HepG2 (cell line): ENCODE data around the gene FUT6. TPM values are rescaled to one million over a fixed set of nuclear protein-coding genes. Genes with fewer than 3 reads are reported as not detected.
A peak's percentile ranks its signal among the peaks of the same experiment; 100 is the strongest.

ENCODE experiments used
- ATF1 ChIP-seq: IDR thresholded peaks from 2 replicates; pipeline ENCODE4 v1.6.1; 2016; ENCODE audit warnings: mild to moderate bottlenecking, control low read depth
- HOMEZ ChIP-seq: IDR thresholded peaks from 2 replicates; pipeline ENCODE4 v1.6.1; 2016; ENCODE audit warnings: low read depth
- NFYC ChIP-seq: IDR thresholded peaks from 2 replicates; pipeline ENCODE4 v1.6.1; 2016; ENCODE audit warnings: missing genetic modification reagents, missing compliant biosample characterization
- PHB2 ChIP-seq: fragments of 450-650 bp; IDR thresholded peaks from 2 replicates; pipeline ENCODE4 v1.6.1; 2018; ENCODE audit not compliant: partially characterized antibody
- PHF20 ChIP-seq: sonication (generic); formaldehyde crosslinking; IDR thresholded peaks from 2 replicates; pipeline ENCODE4 v1.5.0; 2020; ENCODE audit warnings: mild to moderate bottlenecking, missing genetic modification reagents
- POLR2A ChIP-seq, 2 experiments: IDR thresholded peaks; 2 replicates each; pipeline ENCODE4 v1.6.1; 2011; ENCODE audit warnings: low read depth in 2 of 2, low read length in 2 of 2, mild to moderate bottlenecking in 1 of 2, moderate library complexity in 1 of 2; ENCODE audit not compliant: insufficient read depth in 1 of 2
- ZFP36 ChIP-seq: fragments of 150-350 bp; IDR thresholded peaks from 2 replicates; pipeline ENCODE4 v1.6.1; 2018; ENCODE audit warnings: borderline replicate concordance, low read length, low read depth; ENCODE audit not compliant: partially characterized antibody
- ZNF343 ChIP-seq: sonication (generic); formaldehyde crosslinking; IDR thresholded peaks from 2 replicates; pipeline ENCODE4 v1.4.0; 2020; ENCODE audit warnings: mild to moderate bottlenecking, missing genetic modification reagents
- ZNF382 ChIP-seq: sonication (generic); formaldehyde crosslinking; IDR thresholded peaks from 2 replicates; pipeline ENCODE4 v1.5.0; 2020; ENCODE audit warnings: missing genetic modification reagents, mild to moderate bottlenecking, borderline replicate concordance
- polyA plus RNA-seq, 8 experiments: library from polyadenylated mRNA; depleted of rRNA in 3 of 8; stranded (reverse) in 7 of 8; unstranded in 1 of 8; fragments of >200 nt; fragmentation: Illumina TruSeq in 4 of 8; extraction: Trizol in 4 of 8; gene quantifications; 2 replicates each; pipeline versions ENCODE4 v1.2.1 to v1.2.3, GENCODE V29; 2011 to 2016; ENCODE audit warnings: low read depth in 4 of 8, missing spikeins in 1 of 8, mixed read lengths in 1 of 8; ENCODE audit not compliant: insufficient read depth in 1 of 8
- total RNA-seq, 5 experiments: library from RNA; depleted of rRNA; stranded (reverse); fragments of >200 nt; fragmentation: Illumina TruSeq; extraction: Trizol; gene quantifications; 2 replicates each; pipeline ENCODE4 v1.2.3, GENCODE V29; 2016; ENCODE audit warnings: low read depth in 1 of 5
- TF ChIP-seq, protein P1 (sequence below), 2 experiments: fragments of 450-650 bp in 1 of 2; sonication (generic) in 1 of 2; formaldehyde crosslinking in 1 of 2; IDR thresholded peaks; 2 replicates each; pipeline versions ENCODE4 v1.6.1 to v1.8.0; 2016 to 2022; ENCODE audit warnings: antibody characterized with exemption in 1 of 2, mild to moderate bottlenecking in 1 of 2, missing genetic modification reagents in 1 of 2
- TF ChIP-seq, protein P2 (sequence below): sonication (generic); formaldehyde crosslinking; IDR thresholded peaks from 2 replicates; pipeline ENCODE4 v1.5.0; 2020; ENCODE audit warnings: missing genetic modification reagents, mild to moderate bottlenecking, borderline replicate concordance
- TF ChIP-seq, protein P3 (sequence below): sonication (generic); formaldehyde crosslinking; IDR thresholded peaks from 2 replicates; pipeline ENCODE4 v1.5.0; 2020; ENCODE audit warnings: missing genetic modification reagents
- TF ChIP-seq, protein P4 (sequence below): sonication (generic); IDR thresholded peaks from 2 replicates; pipeline ENCODE4 v1.6.1; 2016; ENCODE audit warnings: low read depth, borderline replicate concordance

The FUT6 gene
- total and polyA plus RNA-seq, 2 of the 13 experiments (the other 11 are each of a cell fraction or from before 2014, with no cell fraction given) = 8.2 to 27.7 TPM

DNA sequence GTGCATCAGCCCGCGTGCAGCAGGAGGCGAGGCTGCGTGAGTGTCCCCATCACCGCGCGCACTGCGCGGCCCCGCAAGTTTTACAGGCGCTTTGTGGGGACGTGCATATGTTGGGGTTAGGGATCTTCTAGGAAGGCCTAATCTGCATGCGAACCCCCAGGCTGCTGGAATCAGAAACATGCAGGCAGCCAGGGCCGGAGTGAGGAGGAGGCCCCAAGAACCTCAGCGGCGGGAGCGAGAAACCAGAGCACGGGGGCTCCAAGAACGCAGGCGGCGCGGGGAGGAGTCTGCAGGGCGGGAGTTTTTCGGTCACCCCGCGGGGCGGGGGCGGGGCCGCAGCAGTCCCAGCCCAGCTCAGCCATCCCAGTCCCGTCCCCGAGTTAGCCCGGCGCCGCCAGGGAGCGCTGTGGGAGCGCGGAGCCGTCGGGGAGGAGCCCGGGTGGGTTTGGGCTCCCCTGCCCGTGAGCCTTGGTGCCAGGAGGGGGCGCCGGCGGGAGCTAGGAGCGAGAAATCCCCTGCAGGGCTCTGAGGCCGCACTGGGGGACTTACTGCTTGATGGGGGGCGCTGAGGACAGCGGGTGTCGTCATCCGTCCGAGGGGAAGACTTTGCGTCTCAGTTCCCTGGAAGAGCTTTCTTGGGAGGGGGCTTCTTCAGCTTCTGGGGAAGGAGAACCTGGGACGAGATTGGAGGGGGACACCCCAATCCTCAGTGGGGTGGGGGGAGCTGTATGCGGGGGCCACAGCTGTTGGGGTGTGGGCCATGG, 35.6 kb downstream of the FUT6 start (continued):
- TF ChIP-seq, protein P1, sequence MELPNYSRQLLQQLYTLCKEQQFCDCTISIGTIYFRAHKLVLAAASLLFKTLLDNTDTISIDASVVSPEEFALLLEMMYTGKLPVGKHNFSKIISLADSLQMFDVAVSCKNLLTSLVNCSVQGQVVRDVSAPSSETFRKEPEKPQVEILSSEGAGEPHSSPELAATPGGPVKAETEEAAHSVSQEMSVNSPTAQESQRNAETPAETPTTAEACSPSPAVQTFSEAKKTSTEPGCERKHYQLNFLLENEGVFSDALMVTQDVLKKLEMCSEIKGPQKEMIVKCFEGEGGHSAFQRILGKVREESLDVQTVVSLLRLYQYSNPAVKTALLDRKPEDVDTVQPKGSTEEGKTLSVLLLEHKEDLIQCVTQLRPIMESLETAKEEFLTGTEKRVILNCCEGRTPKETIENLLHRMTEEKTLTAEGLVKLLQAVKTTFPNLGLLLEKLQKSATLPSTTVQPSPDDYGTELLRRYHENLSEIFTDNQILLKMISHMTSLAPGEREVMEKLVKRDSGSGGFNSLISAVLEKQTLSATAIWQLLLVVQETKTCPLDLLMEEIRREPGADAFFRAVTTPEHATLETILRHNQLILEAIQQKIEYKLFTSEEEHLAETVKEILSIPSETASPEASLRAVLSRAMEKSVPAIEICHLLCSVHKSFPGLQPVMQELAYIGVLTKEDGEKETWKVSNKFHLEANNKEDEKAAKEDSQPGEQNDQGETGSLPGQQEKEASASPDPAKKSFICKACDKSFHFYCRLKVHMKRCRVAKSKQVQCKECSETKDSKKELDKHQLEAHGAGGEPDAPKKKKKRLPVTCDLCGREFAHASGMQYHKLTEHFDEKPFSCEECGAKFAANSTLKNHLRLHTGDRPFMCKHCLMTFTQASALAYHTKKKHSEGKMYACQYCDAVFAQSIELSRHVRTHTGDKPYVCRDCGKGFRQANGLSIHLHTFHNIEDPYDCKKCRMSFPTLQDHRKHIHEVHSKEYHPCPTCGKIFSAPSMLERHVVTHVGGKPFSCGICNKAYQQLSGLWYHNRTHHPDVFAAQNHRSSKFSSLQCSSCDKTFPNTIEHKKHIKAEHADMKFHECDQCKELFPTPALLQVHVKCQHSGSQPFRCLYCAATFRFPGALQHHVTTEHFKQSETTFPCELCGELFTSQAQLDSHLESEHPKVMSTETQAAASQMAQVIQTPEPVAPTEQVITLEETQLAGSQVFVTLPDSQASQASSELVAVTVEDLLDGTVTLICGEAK (IDR thresholded peaks at IDR 0.05) = no peak
- TF ChIP-seq, protein P1 (CRISPR knock-in tag; IDR thresholded peaks at IDR 0.05) = peak; percentile 70
- TF ChIP-seq HOMEZ (CRISPR knock-in tag) (no peak), ZFP36 (no peak), ZNF343 (peak; percentile 42; the same call in 1 of the 2 replicates), PHB2 (no peak), POLR2A (IDR thresholded peaks at IDR 0.05; ENCODE audit: insufficient read depth in 1 of 2, low read depth in 2 of 2, low read length in 2 of 2) (peak in 1 of 2 experiments; percentile 42; a peak in 1 of 4 replicates), PHF20 (no peak; the same call in 1 of the 2 replicates), ZNF382 (CRISPR knock-in tag) (no peak), NFYC (no peak), ATF1 (CRISPR knock-in tag) (no peak)
- TF ChIP-seq, protein P2, sequence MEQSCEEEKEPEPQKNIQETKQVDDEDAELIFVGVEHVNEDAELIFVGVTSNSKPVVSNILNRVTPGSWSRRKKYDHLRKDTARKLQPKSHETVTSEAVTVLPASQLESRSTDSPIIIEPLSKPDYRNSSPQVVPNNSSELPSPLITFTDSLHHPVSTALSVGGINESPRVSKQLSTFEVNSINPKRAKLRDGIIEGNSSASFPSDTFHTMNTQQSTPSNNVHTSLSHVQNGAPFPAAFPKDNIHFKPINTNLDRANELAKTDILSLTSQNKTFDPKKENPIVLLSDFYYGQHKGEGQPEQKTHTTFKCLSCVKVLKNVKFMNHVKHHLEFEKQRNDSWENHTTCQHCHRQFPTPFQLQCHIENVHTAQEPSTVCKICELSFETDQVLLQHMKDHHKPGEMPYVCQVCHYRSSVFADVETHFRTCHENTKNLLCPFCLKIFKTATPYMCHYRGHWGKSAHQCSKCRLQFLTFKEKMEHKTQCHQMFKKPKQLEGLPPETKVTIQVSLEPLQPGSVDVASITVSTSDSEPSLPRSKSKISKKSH = no peak
- TF ChIP-seq, protein P3, sequence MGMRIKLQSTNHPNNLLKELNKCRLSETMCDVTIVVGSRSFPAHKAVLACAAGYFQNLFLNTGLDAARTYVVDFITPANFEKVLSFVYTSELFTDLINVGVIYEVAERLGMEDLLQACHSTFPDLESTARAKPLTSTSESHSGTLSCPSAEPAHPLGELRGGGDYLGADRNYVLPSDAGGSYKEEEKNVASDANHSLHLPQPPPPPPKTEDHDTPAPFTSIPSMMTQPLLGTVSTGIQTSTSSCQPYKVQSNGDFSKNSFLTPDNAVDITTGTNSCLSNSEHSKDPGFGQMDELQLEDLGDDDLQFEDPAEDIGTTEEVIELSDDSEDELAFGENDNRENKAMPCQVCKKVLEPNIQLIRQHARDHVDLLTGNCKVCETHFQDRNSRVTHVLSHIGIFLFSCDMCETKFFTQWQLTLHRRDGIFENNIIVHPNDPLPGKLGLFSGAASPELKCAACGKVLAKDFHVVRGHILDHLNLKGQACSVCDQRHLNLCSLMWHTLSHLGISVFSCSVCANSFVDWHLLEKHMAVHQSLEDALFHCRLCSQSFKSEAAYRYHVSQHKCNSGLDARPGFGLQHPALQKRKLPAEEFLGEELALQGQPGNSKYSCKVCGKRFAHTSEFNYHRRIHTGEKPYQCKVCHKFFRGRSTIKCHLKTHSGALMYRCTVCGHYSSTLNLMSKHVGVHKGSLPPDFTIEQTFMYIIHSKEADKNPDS (CRISPR knock-in tag) = no peak
- TF ChIP-seq, protein P4, sequence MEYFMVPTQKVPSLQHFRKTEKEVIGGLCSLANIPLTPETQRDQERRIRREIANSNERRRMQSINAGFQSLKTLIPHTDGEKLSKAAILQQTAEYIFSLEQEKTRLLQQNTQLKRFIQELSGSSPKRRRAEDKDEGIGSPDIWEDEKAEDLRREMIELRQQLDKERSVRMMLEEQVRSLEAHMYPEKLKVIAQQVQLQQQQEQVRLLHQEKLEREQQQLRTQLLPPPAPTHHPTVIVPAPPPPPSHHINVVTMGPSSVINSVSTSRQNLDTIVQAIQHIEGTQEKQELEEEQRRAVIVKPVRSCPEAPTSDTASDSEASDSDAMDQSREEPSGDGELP = peak; percentile 28; the same call in 1 of the 2 replicates
